HG03039 (cell line): ENCODE measurements around the gene SMARCC1.

Experiments used
- ATAC-seq: cut with Tn5 transposase; IDR thresholded peaks from one replicate; pipeline ENCODE4 v1.9.1; 2021; ENCODE audit warnings: mild to moderate bottlenecking, moderate library complexity; ENCODE audit not compliant: unreplicated experiment

Gene SMARCC1

DNA sequence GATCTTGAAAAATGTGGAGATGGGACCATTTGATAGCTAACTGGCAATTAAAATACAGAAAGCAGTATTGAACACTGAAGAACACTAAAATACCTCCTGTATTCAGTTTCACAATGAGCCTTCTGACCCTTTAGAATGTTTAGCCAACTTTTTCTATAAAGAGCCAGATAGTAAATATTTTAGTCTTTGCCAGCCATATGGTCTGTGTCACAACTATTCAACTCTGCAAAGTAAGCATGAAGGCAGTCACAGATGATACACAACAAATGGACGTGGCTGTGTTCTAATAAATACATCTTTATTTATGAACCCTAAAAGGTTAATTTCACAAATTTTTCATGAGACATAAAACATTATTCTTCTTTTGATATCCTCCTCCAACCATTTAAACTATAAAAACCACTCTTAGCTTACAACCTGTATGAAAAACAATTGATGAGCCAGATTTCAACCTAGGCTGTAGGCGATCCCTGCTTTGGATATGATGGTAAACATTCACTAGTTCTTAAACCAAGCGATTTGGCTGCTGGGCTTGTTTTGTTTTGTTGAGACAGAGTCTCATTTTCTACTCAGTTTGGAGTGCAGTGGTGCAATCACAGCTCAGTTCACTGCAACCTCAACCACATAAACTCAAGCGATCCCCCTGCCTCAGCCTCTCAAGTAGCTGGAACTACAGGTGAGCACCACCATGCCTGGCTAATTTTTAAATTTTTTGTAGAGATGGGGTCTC is 189.5 kb downstream of the SMARCC1 start:
- no peak for ATAC-seq

DNA sequence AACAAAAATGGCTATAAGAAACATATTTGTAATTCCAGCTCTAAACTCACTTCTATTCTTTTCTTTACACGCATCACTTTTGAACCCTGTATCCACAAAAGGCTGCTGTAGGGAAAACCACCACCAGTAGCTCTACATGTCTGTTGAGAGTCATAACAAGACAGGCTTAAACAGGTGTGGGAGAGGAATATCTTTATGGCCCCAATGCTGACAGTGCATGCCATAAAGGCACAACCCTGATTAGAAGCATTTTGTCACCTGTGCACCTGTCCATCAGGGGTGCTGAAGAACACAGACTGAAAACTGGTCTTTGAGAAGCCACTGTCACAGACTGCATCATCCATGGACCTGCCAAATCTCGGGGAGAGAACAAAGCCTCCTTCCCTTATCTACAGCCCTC is 191.5 kb downstream of the SMARCC1 start:
- ATAC-seq = no peak

DNA sequence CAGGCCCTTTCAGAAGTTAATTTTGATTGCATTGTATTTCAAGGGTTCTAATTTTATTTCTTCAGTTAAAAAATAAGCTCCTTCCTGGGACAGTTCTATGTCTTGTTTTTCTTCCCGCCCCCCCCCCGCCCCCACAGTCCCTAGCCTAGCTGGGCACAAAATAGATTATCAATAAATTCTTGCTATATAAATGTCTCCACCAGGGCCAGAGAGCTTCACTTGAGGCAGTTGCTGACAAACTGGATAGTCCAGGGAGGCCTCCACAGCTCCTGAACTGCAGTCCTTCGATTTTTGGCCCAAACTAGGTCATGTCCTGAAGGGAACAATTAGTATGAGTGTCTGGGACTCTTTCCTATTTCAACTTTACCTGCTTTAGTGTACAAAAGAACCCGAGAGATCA is 193.1 kb downstream of the SMARCC1 start:
- no peak for ATAC-seq

DNA sequence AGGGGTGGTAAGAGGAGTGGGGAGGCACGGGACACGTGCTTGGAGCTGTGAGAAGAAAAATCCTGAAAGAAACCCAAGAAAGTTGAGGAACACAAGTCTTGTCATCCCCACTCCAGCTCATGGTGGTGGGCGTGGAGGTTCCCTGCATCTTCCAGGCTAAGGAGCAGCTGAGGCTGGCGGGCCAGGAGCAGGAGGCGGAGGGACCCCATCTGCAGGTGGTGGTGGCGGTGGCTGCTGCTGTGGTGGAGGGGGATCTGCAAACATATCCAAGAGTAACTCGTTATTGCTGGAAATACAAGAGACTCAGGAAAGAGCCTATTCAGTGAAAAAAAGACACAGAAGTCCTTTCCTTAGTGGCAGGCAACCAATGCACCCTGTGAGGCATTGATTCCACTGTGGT is 193.6 kb downstream of the SMARCC1 start:
- ATAC-seq = no peak

DNA sequence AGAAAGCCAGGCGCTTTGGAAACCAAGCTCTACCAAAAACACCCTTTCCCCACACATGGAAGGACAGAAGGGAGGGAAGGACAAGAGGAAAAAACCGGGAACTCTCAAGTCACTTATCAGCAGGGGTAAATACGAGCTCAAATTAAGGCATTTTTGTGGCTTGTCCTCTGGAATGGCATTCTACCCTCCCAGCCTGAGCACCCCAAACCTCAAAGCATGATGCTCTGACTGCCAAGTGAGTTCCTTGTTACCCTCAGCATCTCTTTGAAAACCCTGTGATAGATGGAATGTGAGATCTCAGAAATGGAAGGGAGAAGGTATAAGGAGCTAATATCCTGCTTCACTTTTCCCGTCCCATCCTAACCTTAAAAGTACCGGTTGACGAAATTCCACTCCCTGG is 194.9 kb downstream of the SMARCC1 start:
- ATAC-seq = no peak

DNA sequence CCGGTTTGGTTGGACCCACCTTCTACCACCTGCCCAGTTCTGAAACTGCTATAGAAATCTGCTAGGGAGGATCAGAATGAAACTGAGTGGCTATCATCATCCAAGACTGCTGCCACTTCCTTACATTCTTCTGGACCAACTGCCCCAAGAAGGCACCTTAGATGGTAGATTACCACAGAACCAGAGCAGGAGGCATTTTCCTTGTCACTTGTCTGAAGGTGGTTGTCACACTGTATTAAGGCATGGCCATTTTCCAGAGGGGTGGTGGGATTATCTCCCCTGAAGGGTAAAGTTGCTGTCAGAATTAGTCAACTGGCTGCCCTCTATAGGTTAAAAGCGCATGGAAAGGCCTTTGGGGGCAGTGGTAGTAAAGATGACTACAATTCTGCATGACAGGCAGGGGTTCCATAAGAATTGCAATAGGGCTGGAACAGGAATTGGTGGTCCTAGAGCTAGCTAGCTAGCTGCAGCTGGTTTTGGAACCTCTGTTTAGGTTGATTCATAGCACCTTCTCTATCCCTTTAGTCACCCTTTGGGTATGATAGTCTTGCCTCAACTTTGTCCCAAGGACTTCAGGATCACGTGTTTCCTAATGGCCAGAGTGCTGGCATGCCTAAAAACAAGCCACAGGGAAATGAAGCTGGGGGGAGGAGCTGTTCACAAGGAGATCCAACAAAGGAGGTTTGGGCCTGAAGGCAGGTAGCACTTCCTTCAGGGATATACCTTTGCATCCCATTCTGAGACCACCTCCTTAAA is 198.2 kb downstream of the SMARCC1 start:
- no peak for ATAC-seq

DNA sequence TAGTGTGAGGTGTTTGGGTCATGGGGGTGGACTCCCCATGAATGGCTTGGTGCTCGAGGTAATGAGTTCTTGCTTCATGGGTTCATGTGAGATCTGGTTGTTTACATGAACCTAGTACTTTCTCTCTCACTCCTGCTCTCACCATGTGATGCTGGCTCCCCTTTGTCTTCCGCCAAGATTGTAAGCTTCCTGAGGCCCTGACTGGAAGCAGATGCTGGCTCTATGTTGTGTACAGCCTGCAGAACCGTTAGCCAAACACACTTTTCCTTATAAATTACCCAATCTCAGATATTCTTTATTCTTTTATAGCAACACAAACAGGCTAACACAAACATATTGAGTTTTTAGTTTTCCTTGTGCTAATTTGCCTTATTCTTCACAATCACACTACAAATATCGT is 199.9 kb downstream of the SMARCC1 start:
- no peak for ATAC-seq

DNA sequence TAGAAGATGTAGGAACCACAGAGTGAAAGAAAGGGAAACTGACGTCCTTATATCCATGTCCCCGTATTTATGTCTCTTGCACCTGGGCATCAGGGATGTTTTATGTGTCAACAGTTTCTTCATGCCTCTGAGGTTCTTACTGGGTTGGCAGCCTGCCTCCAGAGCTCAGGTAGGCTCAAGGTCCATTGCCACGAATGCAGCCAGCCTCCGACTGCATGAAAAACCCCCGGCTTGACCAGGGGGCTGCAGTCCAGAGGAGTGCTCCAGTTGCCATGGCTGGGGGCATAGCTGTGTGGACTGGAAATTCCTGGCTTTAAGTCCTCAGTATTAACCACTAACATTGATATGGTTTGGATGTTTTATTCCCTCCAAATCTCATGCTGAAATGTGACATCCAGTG is 200.3 kb downstream of the SMARCC1 start:
- ATAC-seq = no peak

DNA sequence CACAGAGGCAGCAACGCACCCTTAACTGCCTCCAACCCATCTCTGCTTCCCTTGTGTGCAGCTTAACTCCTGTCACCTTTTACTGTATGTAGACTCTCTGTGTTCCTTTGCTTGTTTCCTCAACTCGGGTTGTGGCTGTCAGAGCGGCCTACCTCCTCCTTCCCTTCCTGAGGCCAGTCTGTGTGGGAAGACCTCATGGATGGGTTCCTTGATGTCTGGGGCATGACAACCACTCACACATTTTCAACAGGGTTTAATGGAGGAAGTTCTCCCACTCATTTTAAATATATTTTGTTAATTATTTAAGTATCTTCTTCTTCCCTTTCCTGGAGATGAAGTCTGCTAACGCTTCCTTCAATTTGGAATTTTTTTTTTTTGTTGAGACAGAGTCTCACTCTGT is 201.2 kb downstream of the SMARCC1 start:
- no peak for ATAC-seq

DNA sequence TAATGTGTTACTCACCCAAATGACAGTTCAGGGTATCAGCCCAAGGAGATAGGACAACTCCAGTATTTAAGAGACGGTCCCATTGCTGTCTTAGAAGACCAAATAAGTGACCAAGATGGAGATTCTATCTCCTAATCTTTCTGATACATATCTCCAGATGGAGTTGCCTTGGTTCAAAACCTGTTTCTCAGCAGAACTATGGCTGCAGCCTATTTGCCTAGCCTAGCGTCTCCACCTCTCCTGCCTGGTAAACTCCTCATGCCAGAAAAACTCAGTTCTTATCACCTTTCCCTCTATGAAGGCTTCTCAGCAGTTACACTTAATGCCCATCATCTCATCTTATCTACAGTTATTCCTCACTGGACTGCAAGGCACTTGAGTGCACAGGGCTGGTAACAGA is 201.8 kb downstream of the SMARCC1 start:
- no peak for ATAC-seq

DNA sequence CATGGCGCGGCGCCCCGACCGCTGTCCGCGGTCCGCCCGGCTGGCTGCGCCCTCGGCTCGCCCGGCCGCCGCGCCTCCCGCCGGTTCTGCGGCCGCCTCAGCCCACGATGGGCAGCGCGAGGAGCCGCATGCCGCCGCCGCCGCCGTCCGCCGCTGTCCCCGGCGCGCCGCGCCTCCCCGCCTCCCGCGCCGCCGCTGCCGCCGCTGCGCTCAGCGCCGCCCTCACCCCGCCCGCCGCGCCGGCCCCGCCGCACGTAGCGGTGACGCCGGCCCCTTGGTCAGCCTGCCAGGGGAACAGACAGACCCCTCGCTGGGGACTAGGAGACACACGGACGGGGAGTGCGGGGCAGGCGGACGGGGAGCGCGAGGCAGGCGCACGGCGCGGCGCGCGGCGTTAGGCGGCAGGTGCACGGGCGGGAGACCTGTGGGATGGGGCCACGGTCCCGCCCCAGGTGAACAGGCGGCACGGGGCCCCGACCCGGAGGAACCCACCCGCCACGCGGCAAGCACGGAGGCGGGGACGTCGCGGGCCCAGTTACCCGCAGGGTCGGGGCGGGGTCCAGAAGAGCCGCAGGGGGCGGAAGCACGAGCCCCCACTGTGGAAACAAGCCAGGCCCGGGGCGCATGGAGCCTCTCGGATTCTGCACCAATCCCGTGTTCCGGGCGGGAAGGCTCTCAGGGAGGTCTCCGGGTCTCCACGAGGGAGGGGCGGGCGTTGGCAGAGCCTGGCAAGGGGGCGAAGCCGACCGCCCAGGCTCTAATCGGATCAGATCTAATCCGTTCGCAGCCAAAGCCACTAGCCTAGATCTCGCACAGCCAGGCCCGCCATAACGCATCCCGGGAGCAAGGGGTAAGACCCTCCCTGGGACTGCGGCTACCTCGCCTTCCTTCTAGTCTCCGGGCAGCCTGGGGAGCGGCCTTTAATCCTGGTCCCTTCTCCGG is 202.7 kb downstream of the SMARCC1 start, which contains the start of gene CSPG5:
CSPG5 (minus strand) TSS at position 175 of the 942 bp plus-strand sequence; CDS start at position 3, 172 bp downstream.
- no peak for ATAC-seq

DNA sequence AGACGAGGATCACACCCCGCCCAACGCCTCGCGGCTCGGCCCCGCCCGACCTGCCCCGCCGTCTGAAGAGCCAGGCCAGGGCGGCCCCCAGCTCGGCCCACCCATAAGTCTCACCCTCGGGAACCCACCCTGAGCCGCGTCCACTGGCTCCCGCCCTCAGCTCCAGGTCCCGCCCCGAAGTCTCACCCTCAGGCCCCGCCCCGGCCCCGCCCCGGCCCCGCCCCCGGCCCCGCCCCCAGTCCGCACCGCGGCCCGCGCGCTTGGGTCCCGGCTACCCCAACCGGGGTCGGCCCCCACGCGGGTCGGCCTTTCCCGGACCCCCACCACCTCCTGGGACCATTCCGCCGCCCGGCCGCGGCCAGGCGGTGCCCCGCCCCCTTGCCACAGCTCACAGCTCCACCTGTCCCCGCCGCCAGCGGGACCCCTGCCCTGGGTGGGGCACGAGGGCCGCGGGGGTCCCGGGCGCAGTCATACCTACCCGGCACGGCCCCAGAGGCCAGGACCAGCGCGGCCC is 203.5 kb downstream of the SMARCC1 start:
- ATAC-seq = no peak

DNA sequence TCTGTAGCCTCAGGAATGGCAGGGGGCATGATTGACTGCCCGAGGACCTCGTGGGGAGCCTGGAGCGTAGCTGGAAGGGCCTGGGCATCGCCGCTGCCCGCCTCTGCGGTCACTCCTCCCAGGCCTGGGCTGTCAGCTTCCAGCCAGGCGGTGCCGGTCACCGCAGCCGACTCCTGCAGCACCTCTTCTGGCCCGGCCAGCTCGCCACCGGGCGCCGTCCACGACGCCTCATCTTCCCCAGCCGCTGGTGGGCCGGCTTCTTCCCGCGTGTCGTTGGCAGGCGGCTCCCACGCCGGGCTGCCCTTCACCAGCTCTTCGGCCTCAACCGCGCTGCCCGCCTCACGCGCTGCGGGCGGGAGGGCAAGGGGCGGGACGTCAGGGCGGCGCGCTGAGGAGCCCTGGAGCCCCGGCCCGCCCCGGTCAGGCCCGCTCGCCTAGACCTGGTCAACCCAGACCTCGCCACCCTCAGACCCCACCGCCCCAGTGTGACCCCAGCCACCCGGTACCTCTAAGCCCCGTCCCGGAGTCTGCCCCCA is 204.0 kb downstream of the SMARCC1 start:
- ATAC-seq = no peak

DNA sequence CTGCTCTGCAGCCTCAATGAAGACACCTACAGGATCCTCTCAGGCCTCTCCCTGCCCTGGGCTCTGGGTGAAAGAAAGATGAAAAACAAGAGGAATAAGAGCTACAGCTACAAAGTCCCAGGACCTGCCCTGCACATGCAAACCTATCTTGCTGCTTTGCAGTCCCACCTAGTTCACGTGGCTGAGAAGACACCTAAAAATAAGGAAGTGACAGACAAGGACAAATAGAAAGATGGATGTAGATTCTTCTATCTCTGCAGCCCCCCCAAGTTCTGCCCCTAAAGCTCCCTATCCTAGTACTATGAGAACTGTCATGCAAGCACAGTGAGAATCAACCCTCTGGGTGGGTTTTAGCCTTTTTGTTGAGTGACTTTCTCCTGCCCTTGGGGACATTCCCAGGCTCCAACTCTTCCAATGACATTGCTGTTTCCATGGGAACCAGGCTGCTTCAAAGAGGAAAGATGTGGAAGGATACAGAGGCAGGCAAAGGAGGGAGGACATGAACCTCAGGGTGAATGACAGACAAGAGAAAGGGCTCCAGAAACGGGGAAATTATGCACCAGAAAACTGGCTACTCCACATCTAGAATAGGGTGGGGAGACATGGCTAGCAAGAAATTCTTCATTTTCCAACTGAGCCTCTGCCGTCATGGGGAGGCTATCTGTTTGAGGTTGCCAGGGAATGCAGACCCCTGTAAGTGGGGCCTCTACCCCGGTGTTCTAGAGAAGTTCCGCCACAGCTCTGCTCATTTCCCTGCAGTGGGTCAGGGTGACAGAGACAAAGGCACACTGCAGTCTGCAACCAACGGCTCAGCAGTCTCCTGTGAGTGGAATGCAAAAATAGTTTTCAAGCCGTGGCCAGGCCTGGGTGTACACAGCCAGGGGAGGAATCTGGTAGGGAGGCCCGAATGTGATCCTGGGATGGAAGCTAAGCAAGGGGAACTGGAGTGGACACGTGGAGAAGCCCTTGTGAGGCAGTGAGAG is 208.2 kb downstream of the SMARCC1 start:
- ATAC-seq = no peak

DNA sequence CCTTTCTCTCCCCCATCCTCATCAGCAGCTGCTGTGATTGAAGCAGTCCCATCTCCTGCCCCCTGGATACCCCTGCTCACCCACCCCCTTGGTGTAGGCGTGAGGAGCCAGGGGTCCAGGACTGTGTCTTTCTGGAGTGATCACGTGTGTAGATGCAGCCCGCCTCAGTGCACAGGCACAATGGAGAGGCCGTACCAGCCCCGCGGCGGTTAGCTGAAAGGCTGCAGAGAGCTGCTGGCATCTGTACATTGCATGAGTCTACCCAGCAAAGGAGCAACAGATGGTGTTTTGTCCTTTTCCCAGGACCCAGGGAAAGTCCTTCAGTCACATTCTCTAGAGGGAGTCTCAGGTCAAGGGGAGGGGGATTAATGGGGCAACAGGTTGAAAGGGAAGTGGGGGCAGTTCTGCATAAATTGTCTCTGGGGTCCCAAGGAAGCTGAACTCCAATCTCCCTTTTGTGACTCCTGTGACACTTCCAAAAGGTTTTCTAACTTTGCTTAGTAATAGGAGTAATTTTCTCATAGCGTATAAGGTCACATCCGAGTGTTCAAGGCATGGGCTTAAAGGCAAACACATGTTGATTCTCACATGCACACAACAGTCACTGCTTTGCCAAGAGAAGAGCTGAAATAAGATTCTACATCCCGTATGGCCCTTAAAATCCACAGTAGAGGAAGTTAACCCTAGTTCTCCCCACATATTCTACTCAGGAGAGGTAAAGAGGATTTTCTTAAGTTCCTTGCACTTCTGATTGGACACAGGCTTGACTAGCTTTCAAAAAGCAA is 210.1 kb downstream of the SMARCC1 start:
- ATAC-seq = no peak

DNA sequence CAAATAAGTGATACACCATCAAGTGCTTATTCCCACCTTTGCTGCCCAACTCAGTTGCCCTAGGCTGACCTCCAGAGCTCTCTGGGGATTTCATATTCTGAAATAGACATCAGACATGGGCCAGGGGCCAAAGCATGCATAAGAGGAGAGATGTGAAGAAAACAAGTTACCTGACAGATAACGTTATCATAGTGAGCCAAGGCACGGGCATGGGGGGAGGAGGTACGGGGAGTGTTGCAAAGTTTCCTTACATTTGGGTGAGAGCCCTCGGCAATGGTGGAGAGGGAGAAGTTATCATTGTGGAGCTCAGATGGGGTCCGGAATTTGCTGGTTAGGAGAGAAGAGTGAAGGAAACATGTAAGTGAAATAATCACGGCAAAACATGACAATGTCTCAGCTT is 212.8 kb downstream of the SMARCC1 start:
- no peak for ATAC-seq

DNA sequence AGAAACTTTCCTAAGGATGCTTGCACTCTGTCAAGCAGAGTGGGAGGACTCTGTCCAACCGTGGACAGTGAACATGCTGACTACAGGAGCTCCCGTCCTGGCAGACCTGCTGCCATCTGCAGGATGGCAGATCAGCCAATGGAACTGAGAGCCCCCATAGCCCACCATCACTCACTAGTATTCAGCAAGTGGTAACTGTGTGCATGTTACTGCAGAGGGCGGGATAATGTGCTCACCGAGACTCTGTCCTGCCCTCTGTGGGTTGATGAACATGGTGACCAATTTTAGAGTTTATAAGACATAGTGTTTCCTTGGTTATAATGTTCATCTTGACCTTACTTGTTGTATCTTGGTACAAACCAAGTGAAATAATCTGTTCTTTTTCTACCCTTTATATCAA is 214.5 kb downstream of the SMARCC1 start:
- no peak for ATAC-seq

DNA sequence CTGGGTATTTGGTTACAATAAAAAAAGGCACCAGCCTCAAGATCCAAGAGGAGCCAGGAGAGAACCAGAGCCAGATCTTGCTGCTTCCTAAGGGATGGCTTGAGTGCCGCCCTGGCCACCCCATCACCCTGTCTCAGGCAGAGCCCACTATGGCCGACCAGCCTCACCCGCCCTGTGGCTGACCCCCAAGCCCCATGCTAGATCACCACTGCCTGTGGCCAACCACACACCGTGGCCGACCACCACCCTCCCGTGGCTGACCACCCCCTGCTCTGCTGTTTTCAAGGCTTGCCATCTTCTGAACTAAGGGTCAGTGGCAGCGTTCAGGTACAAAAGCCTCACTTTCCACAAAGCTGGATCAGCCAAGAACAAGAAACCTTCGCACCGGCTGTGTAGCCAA is 215.0 kb downstream of the SMARCC1 start:
- ATAC-seq = no peak
